AG20443 (cell line): Measurements from ENCODE around the gene EIF4G3.
"Not testable (repeated sequence)": the region's sequence is repeated elsewhere in the genome, so short reads cannot be mapped to it uniquely, and the experiment has no call there.

Experiments
- DNase-seq: peaks from one replicate; pipeline ENCODE4 v3.0.0; 2012; ENCODE audit warnings: low spot score, mixed read lengths

Gene EIF4G3, protein sequence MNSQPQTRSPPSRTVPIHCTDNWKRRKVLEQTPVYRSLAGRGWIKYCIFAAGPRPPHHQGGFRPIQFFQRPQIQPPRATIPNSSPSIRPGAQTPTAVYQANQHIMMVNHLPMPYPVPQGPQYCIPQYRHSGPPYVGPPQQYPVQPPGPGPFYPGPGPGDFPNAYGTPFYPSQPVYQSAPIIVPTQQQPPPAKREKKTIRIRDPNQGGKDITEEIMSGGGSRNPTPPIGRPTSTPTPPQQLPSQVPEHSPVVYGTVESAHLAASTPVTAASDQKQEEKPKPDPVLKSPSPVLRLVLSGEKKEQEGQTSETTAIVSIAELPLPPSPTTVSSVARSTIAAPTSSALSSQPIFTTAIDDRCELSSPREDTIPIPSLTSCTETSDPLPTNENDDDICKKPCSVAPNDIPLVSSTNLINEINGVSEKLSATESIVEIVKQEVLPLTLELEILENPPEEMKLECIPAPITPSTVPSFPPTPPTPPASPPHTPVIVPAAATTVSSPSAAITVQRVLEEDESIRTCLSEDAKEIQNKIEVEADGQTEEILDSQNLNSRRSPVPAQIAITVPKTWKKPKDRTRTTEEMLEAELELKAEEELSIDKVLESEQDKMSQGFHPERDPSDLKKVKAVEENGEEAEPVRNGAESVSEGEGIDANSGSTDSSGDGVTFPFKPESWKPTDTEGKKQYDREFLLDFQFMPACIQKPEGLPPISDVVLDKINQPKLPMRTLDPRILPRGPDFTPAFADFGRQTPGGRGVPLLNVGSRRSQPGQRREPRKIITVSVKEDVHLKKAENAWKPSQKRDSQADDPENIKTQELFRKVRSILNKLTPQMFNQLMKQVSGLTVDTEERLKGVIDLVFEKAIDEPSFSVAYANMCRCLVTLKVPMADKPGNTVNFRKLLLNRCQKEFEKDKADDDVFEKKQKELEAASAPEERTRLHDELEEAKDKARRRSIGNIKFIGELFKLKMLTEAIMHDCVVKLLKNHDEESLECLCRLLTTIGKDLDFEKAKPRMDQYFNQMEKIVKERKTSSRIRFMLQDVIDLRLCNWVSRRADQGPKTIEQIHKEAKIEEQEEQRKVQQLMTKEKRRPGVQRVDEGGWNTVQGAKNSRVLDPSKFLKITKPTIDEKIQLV (N-terminal part only)

DNA sequence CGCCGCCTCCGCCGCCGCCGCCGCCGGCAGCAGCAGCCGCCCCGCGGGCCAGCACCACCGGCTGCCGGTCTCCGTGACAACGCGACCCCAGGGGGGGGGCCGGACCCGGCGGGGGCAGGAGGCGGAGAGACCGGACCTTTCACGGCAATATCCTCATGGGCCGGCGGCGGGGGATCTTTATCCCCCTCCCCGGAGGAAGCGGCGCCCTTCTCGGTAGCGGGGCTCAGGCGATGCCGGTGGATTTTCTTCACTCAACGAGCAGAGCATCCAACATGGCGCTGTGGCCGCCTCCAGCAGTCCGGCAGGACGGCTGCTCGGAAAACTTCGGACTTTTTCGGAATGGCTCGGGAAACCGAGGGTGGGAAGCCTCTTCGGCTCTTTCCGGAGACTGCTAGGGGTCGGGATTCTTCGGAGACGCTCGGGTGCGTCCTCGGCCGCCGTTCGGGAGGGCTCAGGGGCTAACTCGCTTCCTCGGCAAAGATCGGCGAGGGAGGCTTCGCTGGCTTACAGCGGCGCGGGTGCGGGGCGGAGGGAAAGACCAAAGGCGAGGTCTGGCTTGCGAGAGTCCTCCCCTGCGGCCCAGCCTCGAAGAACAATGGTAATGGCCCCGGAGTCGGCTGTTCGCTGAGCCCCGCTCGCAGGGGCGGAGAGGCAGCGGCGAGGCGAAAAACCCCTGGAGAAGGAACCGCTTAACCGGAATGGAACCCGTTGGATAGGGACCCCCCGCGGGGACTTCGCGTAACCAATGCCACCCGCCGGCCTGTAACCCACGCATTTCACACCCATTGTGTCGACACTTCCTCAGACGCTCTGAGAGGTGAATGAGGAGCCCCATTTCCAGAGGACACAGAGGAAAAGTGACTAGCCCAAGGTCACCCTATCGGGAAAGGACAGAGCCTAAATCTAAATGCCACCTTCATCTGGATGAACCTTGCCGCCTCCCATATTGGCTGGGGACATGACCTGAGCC lies at the start of gene EIF4G3:
Gene EIF4G3 (minus strand): TSS at position 312 of the 970 bp plus-strand sequence. CDS start 174,155 bp downstream, outside the sequence.
- DNase-seq: peak; percentile 98

DNA sequence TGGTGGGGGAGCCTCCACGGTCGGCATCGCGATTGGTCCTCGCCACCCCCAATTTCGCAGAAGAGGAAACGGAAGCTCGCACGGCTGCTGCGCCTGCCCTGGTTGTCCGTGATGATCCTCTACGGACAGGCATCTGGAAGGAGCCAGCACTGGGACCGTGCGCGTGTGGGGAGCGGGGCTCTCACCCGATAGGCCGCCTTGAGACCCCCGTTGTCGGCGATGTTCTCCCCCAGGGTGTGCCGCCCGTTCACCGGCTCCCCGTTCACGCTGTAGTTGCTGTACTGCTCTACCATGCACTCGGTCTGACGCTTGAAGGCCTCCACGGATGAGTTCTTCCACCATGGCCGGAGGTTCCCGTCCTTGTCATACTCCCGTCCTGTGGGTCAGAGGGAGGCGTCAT lies 48.4 kb upstream of the EIF4G3 start:
- no peak for DNase-seq

DNA sequence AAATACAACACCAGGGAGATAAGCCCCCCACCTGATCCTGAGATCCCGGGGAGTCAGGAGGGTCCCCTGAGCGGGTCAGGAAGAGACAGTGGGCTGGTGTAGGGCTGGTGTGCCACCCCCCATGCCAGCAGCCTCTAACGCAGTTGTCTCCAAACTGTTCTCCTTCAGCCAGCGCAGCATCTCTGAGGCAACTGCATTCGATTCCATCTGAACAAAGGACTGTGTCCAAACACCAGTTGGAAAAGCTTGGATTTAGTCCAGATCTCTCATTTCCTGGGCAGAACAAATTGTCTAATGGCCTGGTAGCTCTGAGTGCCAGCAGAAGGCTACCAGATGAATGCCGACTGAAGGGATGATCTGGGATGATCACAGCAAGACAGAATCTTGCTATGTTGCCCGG lies 44.1 kb upstream of the EIF4G3 start:
- peak; percentile 27 for DNase-seq

DNA sequence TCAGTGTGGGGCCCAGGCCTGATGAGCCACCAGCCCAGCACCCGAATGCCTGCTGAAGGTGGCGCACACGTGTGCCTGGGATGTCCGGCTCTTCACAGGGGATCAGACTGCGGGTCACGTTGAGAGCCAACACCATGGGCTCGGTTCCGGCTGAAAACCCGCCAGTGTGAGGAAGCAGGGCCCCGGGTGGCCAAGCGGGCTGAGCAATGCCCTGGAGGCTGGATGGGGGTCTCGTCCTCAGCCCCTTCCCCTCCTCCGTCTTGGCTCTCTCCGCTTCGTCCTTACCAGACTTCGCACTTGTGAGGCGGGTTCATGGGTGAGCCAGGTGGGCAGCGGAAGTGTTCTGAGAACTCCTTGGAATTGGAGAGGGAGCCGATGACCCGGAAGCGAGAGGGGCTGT lies 43.0 kb upstream of the EIF4G3 start:
- no peak for DNase-seq

DNA sequence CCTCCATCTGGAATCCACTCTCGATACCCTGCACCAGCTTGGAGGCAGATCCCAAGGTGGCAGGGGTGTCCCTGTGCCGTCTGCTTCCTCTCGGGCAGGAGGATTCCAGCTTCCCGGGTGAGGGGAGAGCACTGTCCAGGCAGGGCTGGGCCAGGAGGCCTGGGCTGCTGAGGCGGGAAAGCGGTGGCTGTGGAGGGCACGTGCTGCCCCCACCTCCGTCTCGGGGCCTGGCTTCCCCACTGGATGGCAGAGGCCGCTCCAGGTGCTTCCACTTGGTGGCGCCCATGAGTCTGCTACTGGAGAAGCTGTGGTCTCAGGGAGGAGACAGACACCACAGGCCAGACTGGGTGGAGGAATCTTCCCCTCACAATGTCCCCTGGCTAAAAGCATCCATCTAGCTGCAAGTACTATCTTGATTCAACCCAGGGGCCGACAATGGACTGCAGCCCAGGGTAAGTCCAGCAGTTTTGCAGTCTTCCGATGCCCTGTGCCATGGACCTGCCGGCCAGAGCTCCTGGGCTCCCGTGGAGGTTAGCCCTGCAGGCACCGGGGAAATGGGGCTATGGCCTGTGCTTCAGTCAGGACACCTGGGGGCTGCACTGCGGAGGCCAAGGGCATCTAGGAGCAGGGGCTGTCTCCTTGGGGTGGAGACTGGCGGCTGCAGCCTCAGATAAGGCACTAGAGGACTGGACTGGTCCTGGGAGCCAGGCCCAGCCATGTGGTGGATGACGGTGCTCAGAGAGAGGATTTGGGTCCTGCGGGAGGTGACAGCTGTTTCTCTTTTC lies 41.3 kb upstream of the EIF4G3 start:
- DNase-seq: peak; percentile 59

DNA sequence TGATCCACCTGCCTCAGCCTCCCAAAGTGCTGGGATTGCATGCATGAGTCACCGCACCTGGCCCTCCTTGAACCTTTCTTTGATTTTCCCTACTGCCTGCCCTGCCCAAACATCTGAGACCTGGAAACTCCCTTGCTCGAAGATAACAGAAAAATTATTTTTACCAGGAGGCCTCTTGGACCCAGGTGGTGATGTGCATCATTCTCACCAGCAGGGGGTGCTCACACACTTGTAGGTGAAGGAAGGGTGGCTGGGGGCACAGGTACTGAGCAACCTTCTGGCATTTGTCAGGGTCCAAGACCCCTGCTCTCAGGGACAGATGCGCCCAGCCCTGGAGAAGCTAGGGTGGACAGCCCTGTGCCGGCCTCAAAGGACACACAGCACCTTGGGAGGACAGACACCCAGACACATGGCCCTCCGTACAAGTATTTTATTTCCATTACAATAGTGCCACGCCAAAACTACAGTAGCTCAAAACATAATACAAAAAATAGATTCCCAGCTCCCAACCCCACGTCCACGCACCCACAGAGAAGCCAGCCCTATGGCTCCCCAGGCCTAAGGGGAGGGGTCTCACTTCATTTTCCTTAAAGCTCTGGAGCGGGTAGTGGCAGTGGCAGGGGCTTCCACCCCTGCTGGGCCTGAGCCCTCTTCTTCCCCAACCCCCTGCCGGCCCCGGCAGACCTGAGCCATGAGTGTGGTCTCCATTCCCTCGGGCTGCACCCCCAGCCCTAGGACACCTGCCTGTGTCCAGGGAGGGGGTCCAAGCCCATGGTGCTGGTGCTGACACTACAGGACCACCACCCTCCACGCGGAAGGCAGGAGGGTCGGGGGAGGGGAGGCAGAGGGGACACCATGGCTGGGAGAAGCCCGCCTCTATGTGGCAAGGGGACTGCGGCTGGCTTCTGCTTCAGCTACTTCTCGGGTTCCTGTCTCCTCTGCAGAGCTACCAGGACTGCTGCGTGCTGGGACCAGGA lies 40.4 kb upstream of the EIF4G3 start:
- DNase-seq: peak; percentile 58

DNA sequence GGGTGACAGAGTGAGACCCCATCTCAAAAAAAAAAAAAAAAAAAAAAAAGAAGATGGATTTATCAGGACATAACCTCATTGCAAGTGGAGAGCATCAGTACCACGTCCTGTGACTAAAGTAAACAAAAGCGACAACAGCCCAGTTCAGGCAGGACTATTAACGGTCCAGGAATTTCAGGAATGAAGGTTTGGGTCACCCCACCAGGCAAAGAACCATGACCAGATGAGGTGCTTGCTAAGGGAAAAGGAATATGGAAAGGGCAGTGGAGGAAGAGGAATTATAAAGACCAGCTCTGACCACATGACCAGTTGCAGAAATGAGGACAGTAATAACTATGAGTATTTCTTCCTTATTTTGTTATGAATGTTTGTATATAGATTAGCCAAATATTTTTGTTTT lies 35.4 kb upstream of the EIF4G3 start:
- peak; percentile 24 for DNase-seq

DNA sequence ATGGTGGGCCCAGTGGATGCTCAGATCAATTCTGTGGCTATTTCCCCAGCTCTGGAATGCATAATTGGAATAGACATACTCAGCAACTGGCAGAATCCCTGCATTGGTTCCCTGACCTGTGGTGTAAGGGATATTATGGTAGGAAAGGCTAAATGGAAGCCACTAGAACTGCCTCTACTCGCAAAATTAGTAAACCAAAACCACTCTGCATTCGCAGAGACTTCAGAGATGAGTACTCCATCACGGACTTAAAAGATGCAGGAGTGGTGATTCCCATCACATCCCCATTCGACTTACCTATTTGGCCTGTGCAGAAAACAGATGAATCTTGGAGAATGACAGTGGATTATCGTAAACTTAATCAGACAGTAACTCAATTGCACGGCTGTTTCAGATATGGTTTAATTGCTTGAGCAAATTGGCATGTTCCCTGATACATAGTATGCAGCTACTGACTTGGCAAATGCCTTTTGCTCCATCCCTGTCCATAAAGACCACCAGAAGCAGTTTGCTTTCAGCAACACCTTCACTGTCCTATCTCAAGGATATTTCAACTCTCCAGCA lies 31.5 kb upstream of the EIF4G3 start:
- DNase-seq: not testable (repeated sequence)

DNA sequence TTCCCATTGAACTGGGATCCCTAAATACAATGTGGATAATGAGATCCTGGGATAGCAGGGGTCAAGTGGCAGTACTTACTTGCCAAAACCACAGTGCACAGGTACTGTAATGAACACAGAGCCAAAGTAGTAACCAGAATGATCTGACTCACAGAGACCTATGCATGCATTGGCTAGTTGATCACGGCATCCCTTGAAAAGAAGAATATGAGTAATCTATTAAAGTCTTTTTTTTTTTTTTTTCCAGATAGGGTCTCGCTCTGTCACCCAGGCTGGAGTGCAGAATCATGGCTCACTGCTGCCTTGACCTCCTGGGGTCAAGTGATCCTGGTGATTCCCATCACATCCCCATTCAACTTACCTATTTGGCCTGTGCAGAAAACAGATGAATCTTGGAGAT lies 29.4 kb upstream of the EIF4G3 start:
- DNase-seq: no peak

DNA sequence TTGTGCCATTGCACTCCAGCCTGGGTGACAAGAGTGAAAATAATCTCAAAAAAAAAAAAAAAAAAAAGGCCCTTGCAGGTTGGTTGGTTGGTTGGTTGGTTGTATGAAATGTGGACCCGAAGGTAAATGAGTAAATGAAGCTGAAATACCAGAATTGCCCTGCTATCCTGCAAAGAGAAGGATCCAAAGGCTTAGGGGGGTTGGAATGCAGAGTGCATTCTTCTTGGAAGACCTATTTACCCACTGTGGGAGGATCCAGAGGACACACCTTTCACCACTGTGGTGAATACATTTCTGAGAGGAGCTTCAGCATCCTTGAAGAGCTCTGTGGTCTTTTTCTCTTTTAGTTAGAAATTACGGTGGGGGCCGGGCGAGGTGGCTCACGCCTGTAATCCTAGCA lies 28.7 kb upstream of the EIF4G3 start:
- DNase-seq: no peak

DNA sequence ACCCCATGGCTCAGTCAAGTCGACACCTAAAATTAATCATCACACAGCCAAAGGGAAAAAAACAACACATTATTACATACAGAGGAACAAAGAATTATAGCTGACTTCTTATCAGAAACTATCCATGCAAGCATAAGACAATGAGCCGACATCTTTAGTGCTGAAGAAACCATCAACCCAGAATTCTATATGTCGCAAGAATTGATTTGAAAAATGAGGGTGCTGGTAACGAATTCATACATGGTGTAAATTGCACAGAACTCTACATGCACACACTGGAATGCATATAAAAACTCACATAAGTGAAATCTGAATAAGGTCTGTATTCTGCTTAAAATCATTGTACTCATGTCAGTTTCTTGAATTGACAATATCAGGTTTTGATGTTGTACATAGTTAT lies 25.0 kb upstream of the EIF4G3 start:
- no peak for DNase-seq

DNA sequence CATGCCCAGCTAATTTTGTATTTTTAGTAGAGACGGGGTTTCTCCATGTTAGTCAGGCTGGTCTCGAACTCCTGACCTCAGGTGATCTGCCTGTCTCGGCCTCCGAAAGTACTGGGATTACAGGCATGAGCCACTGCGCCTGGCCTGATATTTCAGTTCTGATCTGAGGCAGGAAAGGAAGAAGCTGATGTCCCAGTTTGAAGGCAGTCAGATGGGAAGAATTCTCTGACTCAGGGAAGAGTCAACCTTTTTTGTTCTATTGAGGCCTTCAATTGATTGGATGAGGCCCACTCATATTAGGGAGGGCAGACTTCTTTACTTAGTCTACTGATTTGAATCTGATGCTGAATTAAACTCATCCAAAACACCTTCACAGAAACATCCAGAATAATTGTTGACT lies 24.5 kb upstream of the EIF4G3 start:
- DNase-seq: not testable (repeated sequence)

DNA sequence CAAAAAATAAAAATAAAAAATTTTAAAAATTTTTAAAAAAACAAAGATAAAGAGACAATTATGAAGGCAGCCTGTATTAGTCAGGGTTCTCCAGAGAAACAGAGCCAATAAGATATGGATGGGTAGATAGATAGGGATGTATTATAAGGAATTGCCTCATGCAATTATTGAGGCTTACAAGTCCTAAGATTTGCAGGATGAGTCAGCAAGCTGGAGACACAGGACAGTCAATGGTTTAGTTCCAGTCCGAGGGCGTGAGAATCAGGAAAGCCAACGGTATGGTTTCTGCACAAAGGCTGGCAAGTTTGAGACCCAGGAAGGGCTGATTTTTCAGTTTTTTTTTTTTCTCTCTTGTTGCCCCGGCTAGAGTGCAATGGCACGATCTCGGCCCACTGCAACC lies 24.1 kb upstream of the EIF4G3 start:
- no peak for DNase-seq

DNA sequence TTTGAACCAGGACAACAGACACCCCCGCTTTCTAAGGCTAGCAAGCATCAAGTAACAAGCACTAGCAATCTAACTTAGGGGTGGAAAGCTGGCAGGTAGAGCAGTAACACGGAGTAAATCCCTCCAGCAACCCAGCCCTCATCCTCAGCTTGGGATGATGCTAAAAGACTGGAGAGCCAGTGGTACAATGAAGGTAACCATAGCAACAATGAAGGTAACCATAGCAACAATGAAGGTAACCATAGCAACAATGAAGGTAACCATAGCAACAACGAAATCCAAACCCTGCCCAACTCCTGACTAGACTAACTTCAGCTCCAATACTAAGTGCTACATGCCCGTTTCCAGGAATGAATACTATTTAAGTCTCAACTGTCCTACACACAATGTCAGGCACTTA lies 22.2 kb upstream of the EIF4G3 start:
- DNase-seq: no peak

DNA sequence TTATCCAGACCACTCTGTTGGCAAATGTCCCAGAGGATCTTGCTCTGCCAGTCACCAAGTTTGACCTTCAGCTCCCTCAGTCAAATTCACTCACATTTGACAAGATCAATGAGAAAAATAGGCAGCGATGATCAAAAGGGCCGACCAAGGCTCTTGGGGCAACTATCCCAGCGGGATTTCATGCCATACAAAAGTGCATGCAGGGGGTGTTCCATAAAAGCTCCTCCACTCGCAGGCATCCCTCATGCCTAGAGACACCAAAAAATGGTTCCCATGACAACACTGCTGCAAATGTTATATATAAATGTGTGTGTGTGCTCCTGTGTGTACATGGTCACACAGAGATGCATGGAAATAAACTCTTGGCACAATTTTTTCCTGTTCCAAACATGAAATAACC lies 16.2 kb upstream of the EIF4G3 start:
- no peak for DNase-seq

DNA sequence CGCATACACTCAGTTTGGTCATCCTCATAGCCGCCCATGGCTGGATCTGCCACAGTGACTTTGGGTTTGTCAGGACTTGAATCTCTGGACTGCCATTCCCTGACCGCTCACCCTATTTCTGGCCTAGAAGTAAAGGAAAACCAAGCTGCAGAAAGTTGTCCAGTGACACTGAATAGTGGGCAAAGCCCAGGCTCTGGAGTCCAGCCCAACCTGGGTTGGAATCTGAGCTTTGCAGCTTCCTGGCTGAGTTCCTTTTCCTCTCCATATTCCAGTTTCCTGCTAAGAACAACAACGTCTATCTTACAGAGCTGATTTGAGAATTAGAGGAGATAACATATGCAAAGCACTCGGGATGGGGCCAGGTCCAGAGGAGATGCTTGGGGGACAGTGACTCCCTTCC lies 15.6 kb upstream of the EIF4G3 start:
- DNase-seq: no peak

DNA sequence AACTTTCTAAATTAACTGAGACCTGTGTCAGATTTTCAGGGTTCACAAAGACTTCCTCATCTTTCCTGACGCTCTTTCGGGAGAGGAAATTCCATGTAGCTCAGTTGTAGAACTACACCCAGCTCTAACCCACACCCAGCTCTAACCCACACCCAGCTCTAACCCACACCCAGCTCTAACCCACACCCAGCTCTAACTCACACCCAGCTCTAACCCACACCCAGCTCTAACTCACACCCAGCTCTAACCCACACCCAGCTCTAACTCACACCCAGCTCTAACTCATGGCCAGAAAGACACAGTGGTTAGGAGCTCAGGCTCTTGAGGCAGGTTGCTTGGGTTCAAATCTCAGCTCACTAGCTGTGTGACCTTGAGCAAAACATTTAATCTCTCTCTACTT lies 14.1 kb upstream of the EIF4G3 start:
- not testable (repeated sequence) for DNase-seq

DNA sequence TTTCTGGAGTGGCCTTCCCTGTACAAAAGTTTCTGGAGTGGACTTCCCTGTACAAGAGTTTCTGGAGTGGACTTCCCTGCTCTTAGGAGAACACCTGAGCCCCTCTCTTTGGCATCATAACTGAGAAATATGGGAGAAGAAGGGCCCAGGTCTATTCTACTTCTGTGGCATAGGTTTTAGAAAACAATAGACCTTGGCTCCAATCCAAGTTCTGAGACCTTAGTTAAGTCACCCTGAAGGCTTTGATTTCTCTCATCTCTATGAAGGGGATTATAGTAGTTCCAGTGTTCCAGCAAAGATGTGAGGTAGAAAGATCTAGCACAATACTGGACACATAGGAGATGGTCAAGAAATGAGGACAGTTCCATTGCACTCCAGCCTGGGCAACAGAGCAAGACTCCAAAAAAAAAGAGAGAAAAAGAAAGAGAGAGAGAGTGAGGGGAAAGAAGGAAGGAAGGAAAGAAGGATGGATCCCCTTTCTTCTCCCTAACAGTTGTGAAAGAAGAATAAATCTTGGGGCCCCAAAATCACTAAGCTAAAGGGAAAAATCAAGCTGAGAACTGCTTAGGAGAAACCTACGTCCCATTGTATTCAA lies 13.3 kb upstream of the EIF4G3 start:
- no peak for DNase-seq

DNA sequence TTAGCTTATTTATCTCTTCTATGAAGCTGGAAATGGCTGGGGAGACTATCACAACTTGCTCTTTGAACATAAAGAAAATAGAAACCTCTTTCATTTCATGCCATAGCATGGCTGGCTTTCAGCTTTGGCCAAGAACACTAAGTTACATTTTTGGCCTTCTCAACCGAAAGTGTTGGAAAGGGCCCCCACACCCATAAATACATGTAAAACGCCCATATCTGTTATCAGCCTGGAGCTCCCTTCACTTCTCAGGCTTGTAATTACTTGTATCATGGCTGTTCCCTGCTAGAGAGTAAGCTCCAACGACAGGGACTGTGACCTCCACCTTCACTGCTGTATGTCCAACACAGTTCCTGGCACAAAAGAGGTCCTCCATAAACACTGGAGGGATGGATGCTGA lies 12.7 kb upstream of the EIF4G3 start:
- no peak for DNase-seq
